Testis (tissue), 3 donors: ENCODE data around the gene PPP4R3B. TPM values are rescaled to one million over a fixed set of nuclear protein-coding genes. Genes with fewer than 3 reads are reported as not detected.
"Not testable (repeated sequence)": the region's sequence is repeated elsewhere in the genome, so short reads cannot be mapped to it uniquely, and the experiment has no call there.

ENCODE experiments used
- DNase-seq: peaks from one replicate; pipeline ENCODE4 v3.0.0-alpha.2; 2019
- H3K27ac ChIP-seq, 2 donors: fragments of 200-600 bp; sonication (generic); one replicate each; pipeline ENCODE4 v1.5.1; 2019
- H3K27me3 ChIP-seq: fragments of 200-600 bp; sonication (generic); one replicate; pipeline ENCODE4 v1.5.1; 2019
- H3K36me3 ChIP-seq: fragments of 200-600 bp; sonication (generic); one replicate; pipeline ENCODE4 v1.5.1; 2017; ENCODE audit warnings: low read depth; ENCODE audit errors: missing control alignments
- H3K4me1 ChIP-seq: fragments of 200-600 bp; sonication (generic); one replicate; pipeline ENCODE4 v1.5.1; 2019
- H3K4me3 ChIP-seq, 2 donors: fragments of 200-600 bp; sonication (generic); one replicate each; pipeline ENCODE4 v1.5.1; 2017 to 2019
- H3K9me3 ChIP-seq: fragments of 200-600 bp; sonication (generic); one replicate; pipeline ENCODE4 v1.5.1; 2017
- CTCF ChIP-seq, 3 experiments: fragments of 450-650 bp in 2 of 3; fragments of 200-600 bp in 1 of 3; sonication (generic) in 1 of 3; IDR thresholded peaks; one replicate each; pipeline ENCODE4 v1.5.1; 2016 to 2019; ENCODE audit warnings: antibody characterized with exemption in 3 of 3, mild to moderate bottlenecking in 2 of 3, moderate library complexity in 1 of 3
- POLR2A ChIP-seq: fragments of 450-650 bp; IDR thresholded peaks from one replicate; pipeline ENCODE4 v1.6.1; 2017; ENCODE audit warnings: antibody characterized with exemption, mild to moderate bottlenecking, moderate library complexity
- WGBS, 2 donors: methylation state at CpG; one replicate each; pipeline ENCODE4 v1.1.5; 2018; 5-methylcytosine and 5-hydroxymethylcytosine counted together
- intact Hi-C: fragments of 100-400 bp; cut with DNase I; formaldehyde crosslinking; loops from one replicate; pipeline ENCODE4 v1.15.1; 2023; ENCODE audit warnings: low total_unique reads
- polyA plus RNA-seq: library from polyadenylated mRNA; stranded (reverse); fragments of 350-450 nt; fragmentation: Illumina TruSeq; extraction: RNeasy Lipid Tissue Mini Kit (QIAGEN cat#74804); gene quantifications from one replicate; pipeline ENCODE4 v1.2.3, GENCODE V29; 2014; ENCODE audit warnings: low read depth, low replicate concordance; ENCODE audit not compliant: insufficient read depth
- total RNA-seq, 2 donors: library from RNA; depleted of rRNA; stranded (reverse); fragments of >200 nt; gene quantifications; one replicate each; pipeline ENCODE4 v1.2.3, GENCODE V29; 2016

The PPP4R3B gene
- total and polyA plus RNA-seq, 3 donors from 2014 or later = 51.3 to 65.8 (median 63.8) TPM

- Histone ChIP-seq H3K27me3 (no peaks in the 10 kb centered on the region), H3K36me3 (no peaks in the 10 kb centered on the region), H3K27ac (no peak overlapping the region), H3K4me3 (no peak overlapping the region), H3K4me1 (no peaks in the 10 kb centered on the region), H3K9me3 (no peaks in the 10 kb centered on the region)
- intact Hi-C loops = no loop called here
- TF ChIP-seq CTCF (IDR thresholded peaks at IDR 0.05) = no peak
- no peak for TF ChIP-seq POLR2A
- DNase-seq = no peak
- WGBS, 2 donors = 57 to 82% methylated on average over 1 of the region's 1 CpG
These were observed 13.3 kb downstream of the PPP4R3B start for GRCh38 chr2:55604027-55604565.

GRCh38 chr2:55601849-55602248 lies 15.6 kb downstream of the PPP4R3B start:
- no peak overlapping the region for H3K27ac ChIP-seq
- H3K36me3 ChIP-seq = no peaks in the 10 kb centered on the region
- no peak for DNase-seq
- H3K4me1 ChIP-seq = no peaks in the 10 kb centered on the region
- H3K4me3 ChIP-seq = no peak overlapping the region
- H3K27me3 ChIP-seq = no peaks in the 10 kb centered on the region
- intact Hi-C loops = no loop called here
- H3K9me3 ChIP-seq = no peaks in the 10 kb centered on the region
- TF ChIP-seq CTCF (IDR thresholded peaks at IDR 0.05) (no peak), POLR2A (no peak)

- Histone ChIP-seq H3K27me3 (no peaks in the 10 kb centered on the region), H3K9me3 (no peaks in the 10 kb centered on the region), H3K4me3 (no peak overlapping the region), H3K4me1 (no peaks in the 10 kb centered on the region), H3K27ac (no peak overlapping the region), H3K36me3 (no peaks in the 10 kb centered on the region)
- 87 to 88% methylated on average over 11 of the region's 11 CpGs for WGBS, 2 donors
- no peak for TF ChIP-seq CTCF (IDR thresholded peaks at IDR 0.05)
- no peak for TF ChIP-seq POLR2A
- intact Hi-C loops = no loop called here
- no peak for DNase-seq
These were observed 19.2 kb downstream of the PPP4R3B start for GRCh38 chr2:55598056-55598795.

GRCh38 chr2:55596795-55597194 lies 20.6 kb downstream of the PPP4R3B start:
- H3K4me3 ChIP-seq, H3K9me3 ChIP-seq, intact Hi-C loops, H3K4me1 ChIP-seq, H3K27ac ChIP-seq, H3K27me3 ChIP-seq, H3K36me3 ChIP-seq, DNase-seq: not testable (repeated sequence)
- 94 to 98% methylated on average over 6 of the region's 6 CpGs for WGBS, 2 donors

GRCh38 chr2:55595536-55595935 lies 21.9 kb downstream of the PPP4R3B start:
- Histone ChIP-seq H3K9me3 (no peaks in the 10 kb centered on the region), H3K36me3 (no peaks in the 10 kb centered on the region), H3K27ac (no peak overlapping the region), H3K4me3 (no peak overlapping the region), H3K27me3 (no peaks in the 10 kb centered on the region), H3K4me1 (no peaks in the 10 kb centered on the region)
- TF ChIP-seq POLR2A (no peak), CTCF (IDR thresholded peaks at IDR 0.05) (no peak)
- intact Hi-C loops = no loop called here
- DNase-seq = no peak
